ENCODE data around the gene ATP8B3. TPM values are rescaled to one million over a fixed set of nuclear protein-coding genes. Genes with fewer than 3 reads are reported as not detected.

ATP8B3 gene
- total and polyA plus RNA-seq, 2 of the 13 experiments (the other 11 are each of a cell fraction or from before 2014, with no cell fraction given), result 2.6 to 5.9 TPM

GRCh38 chr19:1813192-1814182, 1.4 kb upstream of the ATP8B3 start (continued):
- TF ChIP-seq RBM39 (IDR thresholded peaks at IDR 0.05; ENCODE audit: low read depth, low read length, poor library complexity, severe bottlenecking) (no peak), BCL6 (CRISPR knock-in tag; IDR thresholded peaks at IDR 0.05) (no peak), ATF7-NPFF (CRISPR knock-in tag; IDR thresholded peaks at IDR 0.05; ENCODE audit: low read depth) (peak; percentile 3; the same call in 1 of the 2 replicates), ZNF781 (CRISPR knock-in tag; IDR thresholded peaks at IDR 0.05; ENCODE audit: borderline replicate concordance, not compliant biosample characterization) (no peak), RFXAP (CRISPR knock-in tag; IDR thresholded peaks at IDR 0.05; ENCODE audit: borderline replicate concordance) (0 out of 2 replicates have a peak, but pooled peaks have one; percentile 8), AGO2 (optimal IDR thresholded peaks at IDR 0.05; ENCODE audit: low read depth, low read length) (peak; percentile 46), ZSCAN25 (CRISPR knock-in tag; IDR thresholded peaks at IDR 0.05) (peak; percentile 62), ZNF609 (CRISPR knock-in tag; IDR thresholded peaks at IDR 0.05; ENCODE audit: borderline replicate concordance) (no peak), ZNF580 (CRISPR knock-in tag; IDR thresholded peaks at IDR 0.05; ENCODE audit: borderline replicate concordance, low read depth) (no peak), ZNF703 (CRISPR knock-in tag; IDR thresholded peaks at IDR 0.05; ENCODE audit: borderline replicate concordance) (peak; percentile 37; the same call in 1 of the 2 replicates), ZNF34 (CRISPR knock-in tag; IDR thresholded peaks at IDR 0.05; ENCODE audit: borderline replicate concordance) (no peak), SRY (CRISPR knock-in tag; IDR thresholded peaks at IDR 0.05) (peak; percentile 79; the same call in 1 of the 2 replicates), ZBTB7B (CRISPR knock-in tag; IDR thresholded peaks at IDR 0.05) (0 out of 2 replicates have a peak, but pooled peaks have one; percentile 86), PATZ1 (CRISPR knock-in tag; IDR thresholded peaks at IDR 0.05) (no peak), SP5 (CRISPR knock-in tag; IDR thresholded peaks at IDR 0.05; ENCODE audit: borderline replicate concordance, low read depth) (no peak), PTBP1 (IDR thresholded peaks at IDR 0.05; ENCODE audit: low read depth, low read length, poor library complexity, severe bottlenecking) (no peak), ADNP (CRISPR knock-in tag; IDR thresholded peaks at IDR 0.05) (no peak), ZNF784 (CRISPR knock-in tag; IDR thresholded peaks at IDR 0.05; ENCODE audit: borderline replicate concordance) (peak; percentile 26; the same call in 1 of the 2 replicates)
- TF ChIP-seq, protein P1, sequence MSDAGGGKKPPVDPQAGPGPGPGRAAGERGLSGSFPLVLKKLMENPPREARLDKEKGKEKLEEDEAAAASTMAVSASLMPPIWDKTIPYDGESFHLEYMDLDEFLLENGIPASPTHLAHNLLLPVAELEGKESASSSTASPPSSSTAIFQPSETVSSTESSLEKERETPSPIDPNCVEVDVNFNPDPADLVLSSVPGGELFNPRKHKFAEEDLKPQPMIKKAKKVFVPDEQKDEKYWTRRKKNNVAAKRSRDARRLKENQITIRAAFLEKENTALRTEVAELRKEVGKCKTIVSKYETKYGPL (CRISPR knock-in tag; IDR thresholded peaks at IDR 0.05), result no peak
